Retinal pigment epithelial cell (primary cell): Measurements from ENCODE around the gene BTRC.

Experiments
- DNase-seq: peaks from one replicate; pipeline ENCODE4 v3.0.0-alpha.2; 2010; ENCODE audit warnings: low read depth
- H3K4me3 ChIP-seq: 2 replicates; pipeline ENCODE4 v1.5.1; 2011; ENCODE audit warnings: mild to moderate bottlenecking, low read length, control low read depth, moderate library complexity
- TF ChIP-seq, protein P1 (sequence below): conservative IDR thresholded peaks from 2 replicates; pipeline ENCODE4 v1.5.1; 2011; ENCODE audit warnings: low read depth, low read length, control low read depth, inconsistent platforms

BTRC gene

GRCh38 chr10:101394524-101395133, 40.7 kb downstream of the BTRC start:
- TF ChIP-seq, protein P1, sequence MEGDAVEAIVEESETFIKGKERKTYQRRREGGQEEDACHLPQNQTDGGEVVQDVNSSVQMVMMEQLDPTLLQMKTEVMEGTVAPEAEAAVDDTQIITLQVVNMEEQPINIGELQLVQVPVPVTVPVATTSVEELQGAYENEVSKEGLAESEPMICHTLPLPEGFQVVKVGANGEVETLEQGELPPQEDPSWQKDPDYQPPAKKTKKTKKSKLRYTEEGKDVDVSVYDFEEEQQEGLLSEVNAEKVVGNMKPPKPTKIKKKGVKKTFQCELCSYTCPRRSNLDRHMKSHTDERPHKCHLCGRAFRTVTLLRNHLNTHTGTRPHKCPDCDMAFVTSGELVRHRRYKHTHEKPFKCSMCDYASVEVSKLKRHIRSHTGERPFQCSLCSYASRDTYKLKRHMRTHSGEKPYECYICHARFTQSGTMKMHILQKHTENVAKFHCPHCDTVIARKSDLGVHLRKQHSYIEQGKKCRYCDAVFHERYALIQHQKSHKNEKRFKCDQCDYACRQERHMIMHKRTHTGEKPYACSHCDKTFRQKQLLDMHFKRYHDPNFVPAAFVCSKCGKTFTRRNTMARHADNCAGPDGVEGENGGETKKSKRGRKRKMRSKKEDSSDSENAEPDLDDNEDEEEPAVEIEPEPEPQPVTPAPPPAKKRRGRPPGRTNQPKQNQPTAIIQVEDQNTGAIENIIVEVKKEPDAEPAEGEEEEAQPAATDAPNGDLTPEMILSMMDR: no peak
- H3K4me3 ChIP-seq: no peak overlapping the region
- no peak for DNase-seq

DNA sequence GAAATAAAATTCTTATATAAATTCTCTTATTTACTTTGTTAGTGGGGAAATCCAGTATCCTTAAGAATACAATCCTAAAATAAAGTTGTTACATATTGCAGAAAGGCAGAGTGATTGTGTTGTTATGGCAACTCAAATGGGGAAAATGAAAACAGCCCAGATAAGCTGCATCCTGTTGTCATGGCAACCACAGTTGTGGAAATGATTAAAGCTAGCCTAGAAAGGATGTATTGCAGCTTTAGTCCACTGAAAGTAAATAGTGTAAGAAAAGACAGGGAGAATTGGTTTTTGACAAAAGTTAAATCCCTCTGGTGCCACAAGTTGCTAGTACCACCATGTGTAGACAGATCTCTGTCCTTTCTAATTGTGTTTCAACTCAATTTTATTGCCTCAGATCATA, 43.2 kb downstream of the BTRC start:
- TF ChIP-seq, protein P1: no peak
- H3K4me3 ChIP-seq: no peak overlapping the region
- DNase-seq: peak; percentile 42

- no peak for DNase-seq
- TF ChIP-seq, protein P1: no peak
- H3K4me3 ChIP-seq: no peak overlapping the region
These were observed 46.6 kb downstream of the BTRC start for GRCh38 chr10:101400585-101400984.

- TF ChIP-seq, protein P1: no peak
- H3K4me3 ChIP-seq: no peak overlapping the region
- no peak for DNase-seq
These were observed 48.7 kb downstream of the BTRC start for GRCh38 chr10:101402711-101403110.

DNA sequence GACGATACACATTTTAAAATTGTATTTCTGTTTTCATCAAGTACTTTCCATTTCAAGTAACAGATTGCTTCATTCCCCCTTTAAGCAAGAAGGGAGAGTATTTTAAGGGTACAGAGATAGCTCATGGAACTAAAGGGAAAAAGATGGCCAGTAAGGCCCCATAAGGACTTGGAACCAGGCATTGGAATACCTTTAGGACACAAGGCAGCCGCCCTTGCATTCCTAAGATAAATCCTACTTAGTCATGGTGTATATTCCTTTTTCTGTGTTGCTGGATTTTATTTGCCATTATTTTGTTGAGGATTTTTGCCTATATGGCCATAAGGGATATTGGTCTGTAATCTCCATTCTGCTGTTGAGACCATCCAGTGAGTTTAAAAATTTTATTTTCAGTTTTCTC, 49.2 kb downstream of the BTRC start:
- TF ChIP-seq, protein P1: no peak
- no peak overlapping the region for H3K4me3 ChIP-seq
- no peak for DNase-seq

DNA sequence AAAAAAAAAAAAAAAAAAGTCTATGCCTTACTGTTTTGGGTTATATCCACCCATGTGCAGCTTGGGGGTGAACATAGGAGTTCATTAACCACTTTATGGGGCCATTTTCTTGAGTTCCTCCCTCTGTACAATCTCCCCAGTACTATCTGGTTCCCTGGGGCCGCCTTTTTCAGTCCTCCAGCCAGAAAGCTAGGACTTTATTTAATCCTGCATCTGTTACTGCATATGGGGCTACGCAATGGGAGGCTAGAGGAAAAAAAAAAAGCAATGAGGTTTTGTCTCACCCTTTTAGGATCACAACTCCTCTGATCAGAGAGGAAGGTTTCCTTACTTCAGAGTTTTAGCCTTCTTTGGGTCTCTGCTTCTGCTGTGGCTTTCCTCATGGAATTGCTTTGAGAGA, 51.0 kb downstream of the BTRC start:
- no peak overlapping the region for H3K4me3 ChIP-seq
- no peak for DNase-seq
- TF ChIP-seq, protein P1: no peak

GRCh38 chr10:101411598-101411997, 57.6 kb downstream of the BTRC start:
- DNase-seq: no peak
- H3K4me3 ChIP-seq: no peak overlapping the region
- TF ChIP-seq, protein P1: no peak
